ENCODE results near the gene TMEM273. TPM values are rescaled to one million over a fixed set of nuclear protein-coding genes. Genes with fewer than 3 reads are reported as not detected.
A peak's percentile ranks its signal among the peaks of the same experiment; 100 is the strongest.

The TMEM273 gene
- total RNA-seq, 1 experiment from 2014 or later: not detected

- no peak for DNase-seq
- no peaks in the 10 kb centered on the region for H3K27me3 ChIP-seq
- H3K9me3 ChIP-seq: no peaks in the 10 kb centered on the region
Measured at GRCh38 chr10:49107887-49108267, 80.3 kb downstream of the TMEM273 start.

GRCh38 chr10:49107111-49107886 lies 80.9 kb downstream of the TMEM273 start:
- no peak overlapping the region for H3K4me3 ChIP-seq
- H3K27me3 ChIP-seq: no peaks in the 10 kb centered on the region
- H3K36me3 ChIP-seq: no peaks in the 10 kb centered on the region; the same call in none of the 2 replicates
- no peak for DNase-seq
- H3K9me3 ChIP-seq: no peaks in the 10 kb centered on the region

More at GRCh38 chr10:49107887-49108267, 80.3 kb downstream of the TMEM273 start:
- Histone ChIP-seq H3K36me3 (no peaks in the 10 kb centered on the region; the same call in none of the 2 replicates), H3K4me3 (no peak overlapping the region)

GRCh38 chr10:49106451-49106850 lies 81.7 kb downstream of the TMEM273 start:
- H3K27me3 ChIP-seq: no peaks in the 10 kb centered on the region
- peak; percentile 78 for DNase-seq
- no peaks in the 10 kb centered on the region for H3K9me3 ChIP-seq
- no peaks in the 10 kb centered on the region; the same call in none of the 2 replicates for H3K36me3 ChIP-seq
- H3K4me3 ChIP-seq: no peak overlapping the region

DNA sequence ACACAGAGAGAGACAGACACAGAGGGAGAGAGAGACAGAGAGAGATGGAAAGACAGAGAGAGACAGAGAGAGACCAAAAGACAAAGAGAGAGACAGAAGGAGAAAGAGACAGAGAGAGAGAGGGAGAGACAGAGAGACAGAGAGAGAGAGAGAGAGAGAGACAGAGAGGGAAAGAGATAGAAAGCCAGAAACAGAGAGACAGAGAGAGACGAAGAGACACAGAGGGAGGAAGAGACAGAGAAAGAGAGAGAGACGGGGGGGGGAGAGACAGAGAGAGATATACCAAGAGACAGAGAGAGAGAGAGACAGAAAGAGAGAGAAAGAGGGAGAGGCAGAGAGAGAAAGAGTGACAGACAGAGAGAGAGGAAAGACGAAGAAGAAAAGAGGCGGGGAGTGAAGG lies 83.1 kb downstream of the TMEM273 start:
- Histone ChIP-seq H3K4me3 (no peak overlapping the region), H3K27me3 (no peaks in the 10 kb centered on the region), H3K36me3 (no peaks in the 10 kb centered on the region; the same call in none of the 2 replicates), H3K9me3 (no peaks in the 10 kb centered on the region)
- DNase-seq: no peak

Other genes with a start within 250 kb of the TMEM273 start
- not detected in 2 replicates for gene LRRC18, start 248.6 kb downstream of the TMEM273 start, total RNA-seq (2014; rRNA removed; shearing (Covaris generic); ENCODE audit: low replicate concordance)
- 1.7 and 2.8 TPM in 2 replicates for gene VSTM4, start 72.9 kb downstream of the TMEM273 start, total RNA-seq (2014; rRNA removed; shearing (Covaris generic); ENCODE audit: low replicate concordance)
- gene FAM170B, start 54.4 kb downstream of the TMEM273 start, total RNA-seq (2014; rRNA removed; shearing (Covaris generic); ENCODE audit: low replicate concordance): not detected in 2 replicates
- not detected in 2 replicates for gene C10orf71, start 110.8 kb upstream of the TMEM273 start, total RNA-seq (2014; rRNA removed; shearing (Covaris generic); ENCODE audit: low replicate concordance)
- 0.07 and 0.10 TPM in 2 replicates for gene DRGX, start 207.7 kb upstream of the TMEM273 start, total RNA-seq (2014; rRNA removed; shearing (Covaris generic); ENCODE audit: low replicate concordance)